H1 (cell line): Measurements from ENCODE around the gene KCNAB3. TPM values are rescaled to one million over a fixed set of nuclear protein-coding genes. Genes with fewer than 3 reads are reported as not detected.

Source experiments
- CTCF ChIA-PET: fragments of 300-600 bp; sonication (Branson Sonifier 250); formaldehyde crosslinking; loops from one replicate; lab custom pipeline; 2021; ENCODE audit not compliant: partially characterized antibody; lab: Charles Lee
- POLR2A ChIA-PET: fragments of 300-600 bp; sonication (Branson Sonifier 250); formaldehyde crosslinking; loops from one replicate; lab custom pipeline; 2021; ENCODE audit warnings: inconsistent platforms; ENCODE audit not compliant: partially characterized antibody; lab: Charles Lee
- DNase-seq, 2 experiments: peaks; one replicate each; pipeline versions ENCODE4 v3.0.0 to v3.0.0-alpha.2; 2010 to 2022; ENCODE audit warnings: low spot score in 2 of 2, low read depth in 1 of 2, mixed read lengths in 1 of 2
- FAIRE-seq: peaks from 2 replicates; lab custom pipeline; 2011; peaks lifted over from hg19 to GRCh38; lab: Jason Lieb, UNC
- H2AFZ ChIP-seq: 2 replicates; pipeline ENCODE4 v1.8.1; 2012; ENCODE audit warnings: low read length, inconsistent platforms
- H2AK5ac ChIP-seq: 2 replicates; pipeline ENCODE4 v1.6.1; 2013; ENCODE audit warnings: low read depth, low read length
- H2BK120ac ChIP-seq: replicated peaks from 2 replicates; pipeline ENCODE3; 2013; ENCODE audit warnings: low read depth, low read length, inconsistent platforms
- H2BK12ac ChIP-seq: 2 replicates; pipeline ENCODE4 v1.6.1; 2013; ENCODE audit warnings: low read depth, low read length
- H2BK15ac ChIP-seq: 2 replicates; pipeline ENCODE4 v1.6.1; 2013; ENCODE audit warnings: low read length
- H2BK20ac ChIP-seq: 2 replicates; pipeline ENCODE4 v1.6.1; 2013; ENCODE audit warnings: low read length
- H2BK5ac ChIP-seq: 2 replicates; pipeline ENCODE4 v1.6.1; 2013; ENCODE audit warnings: low read depth, low read length
- H3K14ac ChIP-seq: 2 replicates; pipeline ENCODE4 v1.6.1; 2013; ENCODE audit warnings: inconsistent platforms; ENCODE audit not compliant: insufficient read length
- H3K18ac ChIP-seq: 2 replicates; pipeline ENCODE4 v1.6.1; 2013; ENCODE audit warnings: low read length; ENCODE audit errors: extremely low read depth
- H3K23ac ChIP-seq: 2 replicates; pipeline ENCODE4 v1.6.1; 2013; ENCODE audit warnings: inconsistent platforms; ENCODE audit not compliant: insufficient read length
- H3K23me2 ChIP-seq: 2 replicates; pipeline ENCODE4 v1.6.1; 2013; ENCODE audit warnings: low read depth, low read length
- H3K27ac ChIP-seq: 2 replicates; pipeline ENCODE4 v1.6.1; 2011; ENCODE audit warnings: low read depth, low read length, inconsistent platforms
- H3K27me3 ChIP-seq, 4 experiments: replicated peaks in 1 of 4; 1 replicate in 1 of 4; 2 replicates in 3 of 4; pipeline versions ENCODE4 v1.6.1 to v1.8.1; 2011 to 2013; ENCODE audit warnings: low read length in 3 of 4, mild to moderate bottlenecking in 3 of 4, inconsistent platforms in 2 of 4, mixed read lengths in 2 of 4, moderate library complexity in 1 of 4; ENCODE audit not compliant: control insufficient read depth in 3 of 4, insufficient read depth in 3 of 4; ENCODE audit errors: extremely low read depth in 1 of 4
- H3K36me3 ChIP-seq, 4 experiments: 2 replicates each; pipeline versions ENCODE4 v1.6.1 to v1.8.1; 2011 to 2013; ENCODE audit warnings: mild to moderate bottlenecking in 4 of 4, low read length in 3 of 4, moderate library complexity in 2 of 4, control low read depth in 1 of 4, inconsistent platforms in 1 of 4; ENCODE audit not compliant: insufficient read depth in 4 of 4, control insufficient read depth in 2 of 4
- H3K4ac ChIP-seq: replicated peaks from 2 replicates; pipeline ENCODE3; 2013; ENCODE audit warnings: low read length, low read depth, mixed read lengths, inconsistent platforms; ENCODE audit not compliant: insufficient read length
- H3K4me1 ChIP-seq, 4 experiments: replicated peaks in 1 of 4; 1 replicate in 1 of 4; 2 replicates in 3 of 4; pipeline versions ENCODE4 v1.6.1 to v1.8.1; 2011 to 2013; ENCODE audit warnings: low read length in 3 of 4, inconsistent platforms in 2 of 4, mixed read lengths in 1 of 4; ENCODE audit not compliant: insufficient read depth in 4 of 4, control insufficient read depth in 3 of 4
- H3K4me2 ChIP-seq, 2 experiments: 2 replicates each; pipeline versions ENCODE4 v1.6.1 to v1.8.1; 2011 to 2013; ENCODE audit warnings: low read depth in 2 of 2, low read length in 2 of 2, control low read depth in 1 of 2, inconsistent platforms in 1 of 2, mild to moderate bottlenecking in 1 of 2; ENCODE audit not compliant: insufficient read depth in 1 of 2
- H3K4me3 ChIP-seq, 4 experiments: fragments of 200-600, 300-600 bp in 1 of 4; sonication (generic), shearing (Covaris generic), sonication (Bioruptor Twin) in 1 of 4; 2 replicates each; pipeline versions ENCODE4 v1.5.1 to v1.8.1; 2011 to 2016; ENCODE audit warnings: low read length in 4 of 4, low read depth in 3 of 4, control low read depth in 2 of 4, inconsistent platforms in 2 of 4, mild to moderate bottlenecking in 2 of 4, mixed read lengths in 1 of 4, moderate library complexity in 1 of 4; ENCODE audit not compliant: insufficient read depth in 2 of 4; ENCODE audit errors: extremely low read depth in 1 of 4
- H3K56ac ChIP-seq: replicated peaks from 2 replicates; pipeline ENCODE3; 2013; ENCODE audit warnings: low read depth, mild to moderate bottlenecking, mixed read lengths, low read length, inconsistent platforms; ENCODE audit not compliant: insufficient read length
- H3K79me1 ChIP-seq: 2 replicates; pipeline ENCODE4 v1.6.1; 2013; ENCODE audit warnings: low read depth, low read length, control low read depth
- H3K79me2 ChIP-seq, 2 experiments: 2 replicates each; pipeline versions ENCODE4 v1.6.1 to v1.8.1; 2012 to 2013; ENCODE audit warnings: low read length in 2 of 2, mild to moderate bottlenecking in 2 of 2, inconsistent platforms in 1 of 2; ENCODE audit not compliant: insufficient read depth in 2 of 2, control insufficient read depth in 1 of 2
- H3K9ac ChIP-seq, 4 experiments: replicated peaks in 1 of 4; 1 replicate in 1 of 4; 2 replicates in 3 of 4; pipeline versions ENCODE4 v1.6.1 to v1.8.1; 2011 to 2013; ENCODE audit warnings: low read depth in 3 of 4, low read length in 3 of 4, control low read depth in 2 of 4, mild to moderate bottlenecking in 2 of 4, moderate library complexity in 2 of 4, inconsistent platforms in 1 of 4; ENCODE audit errors: extremely low read depth in 1 of 4
- H3K9me3 ChIP-seq, 2 experiments: 2 replicates each; pipeline versions ENCODE4 v1.6.1 to v1.8.1; 2012 to 2013; ENCODE audit warnings: mild to moderate bottlenecking in 2 of 2, moderate library complexity in 2 of 2, control low read depth in 1 of 2, inconsistent platforms in 1 of 2, low read depth in 1 of 2, low read length in 1 of 2, mixed read lengths in 1 of 2; ENCODE audit not compliant: insufficient read depth in 2 of 2
- H4K20me1 ChIP-seq, 2 experiments: replicated peaks in 1 of 2; 2 replicates each; pipeline versions ENCODE3 to v1.8.1; 2011 to 2013; ENCODE audit warnings: inconsistent platforms in 2 of 2, low read length in 2 of 2, mild to moderate bottlenecking in 1 of 2; ENCODE audit not compliant: insufficient read depth in 2 of 2, control insufficient read depth in 1 of 2
- H4K5ac ChIP-seq: 2 replicates; pipeline ENCODE4 v1.6.1; 2013; ENCODE audit warnings: low read length, low read depth, mixed read lengths, inconsistent platforms; ENCODE audit not compliant: insufficient read length
- H4K8ac ChIP-seq: 2 replicates; pipeline ENCODE4 v1.8.0; 2013; ENCODE audit warnings: mild to moderate bottlenecking, moderate library complexity, low read length, inconsistent platforms; ENCODE audit not compliant: insufficient read depth; ENCODE audit errors: extremely low read depth
- H4K91ac ChIP-seq: replicated peaks from 2 replicates; pipeline ENCODE3; 2013; ENCODE audit warnings: low read length, mixed read lengths, inconsistent platforms; ENCODE audit not compliant: insufficient read length
- CEBPB ChIP-seq: IDR thresholded peaks from 2 replicates; pipeline ENCODE4 v1.6.1; 2012; ENCODE audit warnings: low read depth, low read length
- FOSL1 ChIP-seq: IDR thresholded peaks from 2 replicates; pipeline ENCODE4 v1.6.1; 2011; ENCODE audit warnings: mild to moderate bottlenecking, low read depth, low read length, moderate library complexity; ENCODE audit not compliant: insufficient read depth
- GTF2F1 ChIP-seq: IDR thresholded peaks from 2 replicates; pipeline ENCODE4 v1.6.1; 2012; ENCODE audit warnings: low read depth, low read length, improper control_type of control experiment, borderline replicate concordance
- JUND ChIP-seq: IDR thresholded peaks from 2 replicates; pipeline ENCODE4 v1.6.1; 2011; ENCODE audit warnings: mild to moderate bottlenecking, improper control_type of control experiment, low read length
- KDM1A ChIP-seq: fragments of 200-600, 300-600 bp; sonication (generic); IDR thresholded peaks from 2 replicates; pipeline ENCODE4 v1.7.1; 2016; ENCODE audit warnings: mild to moderate bottlenecking, low read length, borderline replicate concordance
- KDM5A ChIP-seq: fragments of 200-600 bp; IDR thresholded peaks from 2 replicates; pipeline ENCODE4 v1.7.1; 2012; ENCODE audit warnings: mild to moderate bottlenecking, low read length, inconsistent platforms, mixed read lengths
- NRF1 ChIP-seq: IDR thresholded peaks from 2 replicates; pipeline ENCODE4 v1.6.1; 2011; ENCODE audit warnings: mild to moderate bottlenecking, low read depth, low read length, improper control_type of control experiment
- RBBP5 ChIP-seq: IDR thresholded peaks from 2 replicates; pipeline ENCODE4 v1.7.1; 2012; ENCODE audit warnings: low read depth, mild to moderate bottlenecking, inconsistent platforms, low read length, moderate library complexity, borderline replicate concordance
- RFX5 ChIP-seq: IDR thresholded peaks from 2 replicates; pipeline ENCODE4 v1.6.1; 2011; ENCODE audit warnings: low read depth, low read length, improper control_type of control experiment, borderline replicate concordance
- RXRA ChIP-seq: IDR thresholded peaks from 2 replicates; pipeline ENCODE4 v1.6.1; 2011; ENCODE audit warnings: low read depth, mild to moderate bottlenecking, low read length, moderate library complexity; ENCODE audit not compliant: insufficient read depth
- SIRT6 ChIP-seq: IDR thresholded peaks from one replicate; pipeline ENCODE4 v1.7.1; 2012; ENCODE audit warnings: low read length, inconsistent platforms
- TCF12 ChIP-seq: IDR thresholded peaks from 2 replicates; pipeline ENCODE4 v1.6.1; 2011; ENCODE audit warnings: low read depth, mild to moderate bottlenecking, low read length
- TEAD4 ChIP-seq: IDR thresholded peaks from 2 replicates; pipeline ENCODE4 v1.6.1; 2012; ENCODE audit warnings: low read depth, low read length, inconsistent platforms, mixed read lengths
- ZNF274 ChIP-seq: IDR thresholded peaks from 2 replicates; pipeline ENCODE4 v1.7.0; 2012; ENCODE audit warnings: low read length, borderline replicate concordance; ENCODE audit errors: extremely low read depth
- WGBS, 2 experiments: shearing (Covaris generic) in 1 of 2; methylation state at CpG; one replicate each; pipeline versions ENCODE4 v1.1.6 to v1.1.7; 2013 to 2015; ENCODE audit warnings: low lambda C conversion rate in 2 of 2, mixed read lengths in 2 of 2, inconsistent platforms in 1 of 2, low coverage in 1 of 2, missing lambda C conversion rate in 1 of 2; ENCODE audit not compliant: insufficient replicate concordance in 2 of 2, insufficient coverage in 1 of 2, insufficient read length in 1 of 2; ENCODE audit errors: extremely low coverage in 1 of 2, missing lambda C conversion rate in 1 of 2; 5-methylcytosine and 5-hydroxymethylcytosine counted together
- polyA plus RNA-seq, 7 experiments: library from polyadenylated mRNA; depleted of rRNA in 3 of 7; stranded (reverse) in 5 of 7; unstranded in 2 of 7; fragments of >200 nt in 5 of 7; fragments of 200-250 nt in 2 of 7; gene quantifications; 1 replicate in 5 of 7; 2 replicates in 1 of 7; 4 replicates in 1 of 7; pipeline versions ENCODE4 v1.2.1 to v1.2.3, GENCODE V29; 2011 to 2013; ENCODE audit warnings: missing spikeins in 2 of 7, mixed read lengths in 2 of 7
- total RNA-seq: library from RNA; stranded (reverse); fragmentation: NEBNext Ultra II Directional; extraction: Animal tissue kit (Norgen Biotek cat#: 25700); gene quantifications from 2 replicates; pipeline ENCODE4 v1.2.1, GENCODE V29; 2021
- TF ChIP-seq, protein P1 (sequence below): IDR thresholded peaks from 2 replicates; pipeline ENCODE4 v1.6.1; 2011; ENCODE audit warnings: low read depth, mild to moderate bottlenecking, low read length; ENCODE audit not compliant: insufficient read depth

KCNAB3 gene
- total and polyA plus RNA-seq, 2 of the 8 experiments (the other 6 are each of a cell fraction or from before 2014, with no cell fraction given): 1.7 to 2.4 TPM

DNA sequence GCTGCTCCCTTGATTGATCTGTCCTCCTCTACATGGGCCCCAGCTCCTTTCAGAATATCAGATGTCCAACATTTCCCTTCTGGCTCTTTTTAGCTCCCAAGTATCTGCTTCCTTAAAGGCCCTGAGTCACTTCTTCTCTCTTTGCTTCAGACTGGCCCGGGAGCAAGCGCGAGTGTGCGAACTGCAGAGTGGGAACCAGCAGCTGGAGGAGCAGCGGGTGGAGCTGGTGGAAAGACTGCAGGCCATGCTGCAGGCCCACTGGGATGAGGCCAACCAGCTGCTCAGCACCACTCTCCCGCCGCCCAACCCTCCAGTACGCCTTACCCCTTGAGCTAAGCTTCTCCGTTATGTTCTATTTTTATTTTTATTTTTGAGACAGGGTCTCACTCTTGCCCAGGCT, 14.7 kb upstream of the KCNAB3 start:
- CTCF ChIA-PET: interaction anchor here (0.8 to 2.7 kb wide), 15 partner anchors 9 to 201 kb away, joined by 3 to 13 read pairs (median 4); partner anchors contain the start of gene CNTROB
- Histone ChIP-seq H4K20me1 (peaks cover 2 to 4% of the 10 kb centered on the region in 2 experiments), H3K27ac (no peak overlapping the region), H2BK12ac (no peak overlapping the region), H2AK5ac (no peak overlapping the region), H4K5ac (no peak overlapping the region), H3K23me2 (no peaks in the 10 kb centered on the region), H3K36me3 (peaks cover 8 to 53% (median 43%) of the 10 kb centered on the region in 4 experiments), H3K79me2 (no peaks in the 10 kb centered on the region), H3K56ac (no peak overlapping the region), H2AFZ (no peak overlapping the region), H4K8ac (no peak overlapping the region; the same call in 1 of the 2 replicates), H3K4ac (no peak overlapping the region), H3K18ac (no peak overlapping the region), H2BK15ac (no peak overlapping the region), H3K4me3 (no peak overlapping the region), H3K27me3 (no peaks in the 10 kb centered on the region), H2BK20ac (no peak overlapping the region), H3K23ac (no peak overlapping the region), H3K9me3 (no peaks in the 10 kb centered on the region), H3K4me1 (no peaks in the 10 kb centered on the region), H3K79me1 (no peaks in the 10 kb centered on the region), H2BK5ac (no peak overlapping the region), H4K91ac (no peak overlapping the region), H2BK120ac (no peak overlapping the region), H3K4me2 (no peak overlapping the region), H3K9ac (no peak overlapping the region), H3K14ac (no peak overlapping the region)
- no peak for FAIRE-seq
- WGBS, 2 experiments: 90% methylated on average over 9 of the region's 9 CpGs; no CpG with 5 or more reads in 1 of the 2 experiments
- POLR2A ChIA-PET: interaction anchor here (1.2 to 2.7 kb wide), 2 partner anchors 11 to 32 kb away, joined by 3 to 11 read pairs; partner anchors contain the start of genes CNTROB and TRAPPC1
- DNase-seq: no peak
- TF ChIP-seq ZNF274: no peak
- no peak for TF ChIP-seq GTF2F1
- no peak for TF ChIP-seq FOSL1
- TF ChIP-seq TEAD4: no peak
- no peak for TF ChIP-seq JUND
- no peak for TF ChIP-seq TCF12
- TF ChIP-seq, protein P1, sequence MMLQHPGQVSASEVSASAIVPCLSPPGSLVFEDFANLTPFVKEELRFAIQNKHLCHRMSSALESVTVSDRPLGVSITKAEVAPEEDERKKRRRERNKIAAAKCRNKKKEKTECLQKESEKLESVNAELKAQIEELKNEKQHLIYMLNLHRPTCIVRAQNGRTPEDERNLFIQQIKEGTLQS: no peak
- no peak for TF ChIP-seq RFX5
- TF ChIP-seq KDM5A: no peak
- no peak for TF ChIP-seq NRF1
- TF ChIP-seq RBBP5: no peak
- no peak for TF ChIP-seq RXRA
- TF ChIP-seq CEBPB: no peak
- no peak for TF ChIP-seq SIRT6
- no peak for TF ChIP-seq KDM1A
